HepG2 (cell line): Measurements from ENCODE around the gene DYNC2I2. TPM values are rescaled to one million over a fixed set of nuclear protein-coding genes. Genes with fewer than 3 reads are reported as not detected.

Experiments used
- MTF1 ChIP-seq: sonication (generic); formaldehyde crosslinking; IDR thresholded peaks from 2 replicates; pipeline ENCODE4 v1.5.0; 2020; ENCODE audit warnings: missing genetic modification reagents
- SRSF4 ChIP-seq: fragments of 200-400 bp; formaldehyde crosslinking; IDR thresholded peaks from one replicate; pipeline ENCODE4 v1.6.1; 2018; ENCODE audit warnings: mild to moderate bottlenecking, low read depth, low read length, moderate library complexity; ENCODE audit not compliant: poor library complexity, severe bottlenecking
- ZBTB3 ChIP-seq: sonication (generic); formaldehyde crosslinking; IDR thresholded peaks from 2 replicates; pipeline ENCODE4 v1.4.0; 2020; ENCODE audit warnings: low read depth, mild to moderate bottlenecking, moderate library complexity, missing genetic modification reagents, borderline replicate concordance
- ZKSCAN8 ChIP-seq: IDR thresholded peaks from 2 replicates; pipeline ENCODE4 v1.6.1; 2016; ENCODE audit warnings: borderline replicate concordance, missing genetic modification reagents, missing compliant biosample characterization
- ZNF282 ChIP-seq: fragments of 450-650 bp; IDR thresholded peaks from 2 replicates; pipeline ENCODE4 v1.6.1; 2018; ENCODE audit not compliant: partially characterized antibody
- ZNF317 ChIP-seq: sonication (generic); formaldehyde crosslinking; IDR thresholded peaks from 2 replicates; pipeline ENCODE4 v1.5.0; 2020; ENCODE audit warnings: mild to moderate bottlenecking, missing genetic modification reagents
- ZNF792 ChIP-seq: IDR thresholded peaks from 2 replicates; pipeline ENCODE4 v1.6.1; 2016
- polyA plus RNA-seq, 8 experiments: library from polyadenylated mRNA; depleted of rRNA in 3 of 8; stranded (reverse) in 7 of 8; unstranded in 1 of 8; fragments of >200 nt; fragmentation: Illumina TruSeq in 4 of 8; extraction: Trizol in 4 of 8; gene quantifications; 2 replicates each; pipeline versions ENCODE4 v1.2.1 to v1.2.3, GENCODE V29; 2011 to 2016; ENCODE audit warnings: low read depth in 4 of 8, missing spikeins in 1 of 8, mixed read lengths in 1 of 8; ENCODE audit not compliant: insufficient read depth in 1 of 8
- total RNA-seq, 5 experiments: library from RNA; depleted of rRNA; stranded (reverse); fragments of >200 nt; fragmentation: Illumina TruSeq; extraction: Trizol; gene quantifications; 2 replicates each; pipeline ENCODE4 v1.2.3, GENCODE V29; 2016; ENCODE audit warnings: low read depth in 1 of 5
- TF ChIP-seq, protein P1 (sequence below): sonication (generic); formaldehyde crosslinking; IDR thresholded peaks from 2 replicates; pipeline ENCODE4 v1.4.0; 2020; ENCODE audit warnings: mild to moderate bottlenecking, low read depth, missing genetic modification reagents
- TF ChIP-seq, protein P2 (sequence below): sonication (generic); formaldehyde crosslinking; IDR thresholded peaks from 2 replicates; pipeline ENCODE4 v1.4.0; 2020; ENCODE audit warnings: mild to moderate bottlenecking, missing genetic modification reagents
- TF ChIP-seq, protein P3 (sequence below): sonication (generic); formaldehyde crosslinking; IDR thresholded peaks from 2 replicates; pipeline ENCODE4 v1.5.1; 2020; ENCODE audit warnings: missing genetic modification reagents, mild to moderate bottlenecking, borderline replicate concordance
- TF ChIP-seq, protein P4 (sequence below): conservative IDR thresholded peaks from 2 replicates; pipeline ENCODE4 v1.6.1; 2018; ENCODE audit warnings: missing genetic modification reagents
- TF ChIP-seq, protein P5 (sequence below): sonication (generic); formaldehyde crosslinking; IDR thresholded peaks from 2 replicates; pipeline ENCODE4 v1.4.0; 2020; ENCODE audit warnings: missing genetic modification reagents, mild to moderate bottlenecking, borderline replicate concordance

The DYNC2I2 gene
- total and polyA plus RNA-seq, 2 of the 13 experiments (the other 11 are each of a cell fraction or from before 2014, with no cell fraction given): 13.7 to 40.2 TPM

DNA sequence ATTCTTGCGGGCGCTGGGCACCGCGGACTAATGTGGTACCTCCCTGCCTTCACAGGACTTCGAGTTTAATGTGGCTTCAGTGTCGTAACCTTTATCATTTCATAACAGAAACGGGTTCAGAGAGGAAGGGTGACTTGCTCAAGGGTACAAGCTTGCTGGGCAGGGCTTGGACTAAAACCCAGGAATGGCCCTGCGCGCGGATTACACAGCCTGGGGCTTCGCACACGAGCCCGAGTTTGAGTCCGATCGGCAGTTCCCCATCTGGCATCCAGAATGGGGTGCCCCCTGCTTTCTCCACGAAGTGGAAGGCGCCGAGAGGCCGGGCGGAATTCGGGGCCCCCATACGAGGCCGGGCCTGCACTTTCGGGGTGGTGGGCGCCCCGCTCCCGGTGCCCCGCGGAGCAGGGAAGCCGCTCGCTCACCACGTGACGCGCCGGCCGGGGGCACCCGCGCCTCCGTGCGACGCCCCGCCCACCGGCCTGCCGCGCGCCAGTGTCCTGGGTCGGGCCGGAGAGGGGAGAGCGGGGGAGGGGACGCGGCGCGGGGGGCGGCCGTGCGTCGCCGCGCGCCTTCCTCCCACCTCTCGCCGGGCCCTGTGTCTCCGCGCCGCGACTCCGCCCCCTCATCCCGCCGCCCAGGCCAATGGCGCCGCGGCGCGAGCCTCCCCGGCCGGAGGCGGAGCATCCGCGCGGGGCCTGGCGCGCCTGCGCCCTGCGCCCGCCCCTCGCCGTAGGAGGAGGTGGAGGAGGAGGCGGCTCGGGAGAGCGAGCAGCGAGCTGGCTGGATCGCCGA is 32.0 kb upstream of the DYNC2I2 start, which contains the start of gene SET (continued):
- TF ChIP-seq, protein P1, sequence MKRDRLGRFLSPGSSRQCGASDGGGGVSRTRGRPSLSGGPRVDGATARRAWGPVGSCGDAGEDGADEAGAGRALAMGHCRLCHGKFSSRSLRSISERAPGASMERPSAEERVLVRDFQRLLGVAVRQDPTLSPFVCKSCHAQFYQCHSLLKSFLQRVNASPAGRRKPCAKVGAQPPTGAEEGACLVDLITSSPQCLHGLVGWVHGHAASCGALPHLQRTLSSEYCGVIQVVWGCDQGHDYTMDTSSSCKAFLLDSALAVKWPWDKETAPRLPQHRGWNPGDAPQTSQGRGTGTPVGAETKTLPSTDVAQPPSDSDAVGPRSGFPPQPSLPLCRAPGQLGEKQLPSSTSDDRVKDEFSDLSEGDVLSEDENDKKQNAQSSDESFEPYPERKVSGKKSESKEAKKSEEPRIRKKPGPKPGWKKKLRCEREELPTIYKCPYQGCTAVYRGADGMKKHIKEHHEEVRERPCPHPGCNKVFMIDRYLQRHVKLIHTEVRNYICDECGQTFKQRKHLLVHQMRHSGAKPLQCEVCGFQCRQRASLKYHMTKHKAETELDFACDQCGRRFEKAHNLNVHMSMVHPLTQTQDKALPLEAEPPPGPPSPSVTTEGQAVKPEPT (CRISPR knock-in tag): peak; percentile 83; the same call in 1 of the 2 replicates
- TF ChIP-seq MTF1 (no peak), SRSF4 (no peak), ZNF792 (CRISPR knock-in tag) (no peak), ZKSCAN8 (CRISPR knock-in tag) (no peak), ZNF317 (CRISPR knock-in tag) (no peak), ZBTB3 (CRISPR knock-in tag) (no peak), ZNF282 (no peak)
- TF ChIP-seq, protein P2, sequence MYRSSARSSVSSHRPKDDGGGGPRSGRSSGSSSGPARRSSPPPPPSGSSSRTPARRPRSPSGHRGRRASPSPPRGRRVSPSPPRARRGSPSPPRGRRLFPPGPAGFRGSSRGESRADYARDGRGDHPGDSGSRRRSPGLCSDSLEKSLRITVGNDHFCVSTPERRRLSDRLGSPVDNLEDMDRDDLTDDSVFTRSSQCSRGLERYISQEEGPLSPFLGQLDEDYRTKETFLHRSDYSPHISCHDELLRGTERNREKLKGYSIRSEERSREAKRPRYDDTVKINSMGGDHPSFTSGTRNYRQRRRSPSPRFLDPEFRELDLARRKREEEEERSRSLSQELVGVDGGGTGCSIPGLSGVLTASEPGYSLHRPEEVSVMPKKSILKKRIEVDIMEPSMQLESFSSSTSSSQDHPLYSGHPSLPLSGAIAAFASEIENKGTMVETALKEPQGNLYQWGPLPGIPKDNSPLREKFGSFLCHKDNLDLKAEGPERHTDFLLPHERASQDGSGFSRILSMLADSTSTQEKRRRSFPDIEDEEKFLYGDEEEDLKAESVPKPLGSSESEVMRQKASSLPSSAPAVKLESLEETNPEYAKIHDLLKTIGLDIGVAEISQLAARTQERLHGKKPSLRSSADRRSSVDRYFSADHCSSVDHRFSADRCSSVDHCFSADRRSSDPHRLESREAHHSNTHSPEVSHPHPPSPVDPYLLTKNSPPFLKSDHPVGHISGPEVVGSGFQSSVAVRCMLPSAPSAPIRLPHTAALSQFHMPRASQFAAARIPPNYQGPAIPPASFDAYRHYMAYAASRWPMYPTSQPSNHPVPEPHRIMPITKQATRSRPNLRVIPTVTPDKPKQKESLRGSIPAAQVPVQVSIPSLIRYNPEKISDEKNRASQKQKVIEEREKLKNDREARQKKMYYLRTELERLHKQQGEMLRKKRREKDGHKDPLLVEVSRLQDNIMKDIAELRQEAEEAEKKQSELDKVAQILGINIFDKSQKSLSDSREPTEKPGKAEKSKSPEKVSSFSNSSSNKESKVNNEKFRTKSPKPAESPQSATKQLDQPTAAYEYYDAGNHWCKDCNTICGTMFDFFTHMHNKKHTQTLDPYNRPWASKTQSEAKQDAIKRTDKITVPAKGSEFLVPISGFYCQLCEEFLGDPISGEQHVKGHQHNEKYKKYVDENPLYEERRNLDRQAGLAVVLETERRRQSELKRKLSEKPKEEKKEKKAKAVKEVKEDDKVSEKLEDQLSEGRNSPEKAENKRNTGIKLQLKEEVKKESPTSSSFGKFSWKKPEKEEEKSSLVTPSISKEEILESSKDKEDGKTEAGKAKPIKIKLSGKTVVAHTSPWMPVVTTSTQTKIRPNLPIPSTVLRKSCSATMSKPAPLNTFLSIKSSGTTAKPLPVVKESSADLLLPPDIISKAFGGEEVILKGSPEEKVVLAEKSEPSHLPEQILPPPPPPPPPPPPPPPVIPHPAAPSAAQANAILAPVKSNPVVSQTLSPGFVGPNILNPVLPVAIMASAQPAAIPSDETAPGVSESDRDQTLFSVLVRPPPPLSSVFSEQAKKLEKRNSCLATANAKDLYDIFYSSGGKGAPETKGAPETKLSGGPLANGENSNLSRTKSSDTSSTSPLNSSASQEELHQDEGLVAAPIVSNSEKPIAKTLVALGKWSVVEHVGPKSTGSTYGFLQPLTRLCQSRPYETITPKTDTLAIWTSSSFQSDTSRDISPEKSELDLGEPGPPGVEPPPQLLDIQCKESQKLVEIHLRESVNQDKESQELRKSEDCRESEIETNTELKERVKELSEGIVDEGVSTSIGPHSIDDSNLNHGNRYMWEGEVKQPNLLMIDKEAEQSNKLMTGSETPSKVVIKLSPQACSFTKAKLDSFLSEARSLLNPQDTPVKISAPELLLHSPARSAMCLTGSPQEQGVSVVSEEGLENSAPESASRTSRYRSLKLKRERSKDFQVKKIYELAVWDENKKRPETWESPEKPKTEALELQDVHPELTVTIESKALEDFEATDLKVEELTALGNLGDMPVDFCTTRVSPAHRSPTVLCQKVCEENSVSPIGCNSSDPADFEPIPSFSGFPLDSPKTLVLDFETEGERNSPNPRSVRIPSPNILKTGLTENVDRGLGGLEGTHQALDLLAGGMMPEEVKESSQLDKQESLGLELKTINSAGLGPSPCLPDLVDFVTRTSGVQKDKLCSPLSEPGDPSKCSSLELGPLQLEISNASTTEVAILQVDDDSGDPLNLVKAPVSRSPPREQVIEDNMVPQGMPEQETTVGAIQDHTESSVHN (CRISPR knock-in tag): peak; percentile 31; the same call in 1 of the 2 replicates
- TF ChIP-seq, protein P3, sequence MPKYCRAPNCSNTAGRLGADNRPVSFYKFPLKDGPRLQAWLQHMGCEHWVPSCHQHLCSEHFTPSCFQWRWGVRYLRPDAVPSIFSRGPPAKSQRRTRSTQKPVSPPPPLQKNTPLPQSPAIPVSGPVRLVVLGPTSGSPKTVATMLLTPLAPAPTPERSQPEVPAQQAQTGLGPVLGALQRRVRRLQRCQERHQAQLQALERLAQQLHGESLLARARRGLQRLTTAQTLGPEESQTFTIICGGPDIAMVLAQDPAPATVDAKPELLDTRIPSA (CRISPR knock-in tag): 0 out of 2 replicates have a peak, but pooled peaks have one; percentile 55
- TF ChIP-seq, protein P4, sequence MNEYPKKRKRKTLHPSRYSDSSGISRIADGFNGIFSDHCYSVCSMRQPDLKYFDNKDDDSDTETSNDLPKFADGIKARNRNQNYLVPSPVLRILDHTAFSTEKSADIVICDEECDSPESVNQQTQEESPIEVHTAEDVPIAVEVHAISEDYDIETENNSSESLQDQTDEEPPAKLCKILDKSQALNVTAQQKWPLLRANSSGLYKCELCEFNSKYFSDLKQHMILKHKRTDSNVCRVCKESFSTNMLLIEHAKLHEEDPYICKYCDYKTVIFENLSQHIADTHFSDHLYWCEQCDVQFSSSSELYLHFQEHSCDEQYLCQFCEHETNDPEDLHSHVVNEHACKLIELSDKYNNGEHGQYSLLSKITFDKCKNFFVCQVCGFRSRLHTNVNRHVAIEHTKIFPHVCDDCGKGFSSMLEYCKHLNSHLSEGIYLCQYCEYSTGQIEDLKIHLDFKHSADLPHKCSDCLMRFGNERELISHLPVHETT (CRISPR knock-in tag): 0 out of 2 replicates have a peak, but pooled peaks have one; percentile 17
- TF ChIP-seq, protein P5, sequence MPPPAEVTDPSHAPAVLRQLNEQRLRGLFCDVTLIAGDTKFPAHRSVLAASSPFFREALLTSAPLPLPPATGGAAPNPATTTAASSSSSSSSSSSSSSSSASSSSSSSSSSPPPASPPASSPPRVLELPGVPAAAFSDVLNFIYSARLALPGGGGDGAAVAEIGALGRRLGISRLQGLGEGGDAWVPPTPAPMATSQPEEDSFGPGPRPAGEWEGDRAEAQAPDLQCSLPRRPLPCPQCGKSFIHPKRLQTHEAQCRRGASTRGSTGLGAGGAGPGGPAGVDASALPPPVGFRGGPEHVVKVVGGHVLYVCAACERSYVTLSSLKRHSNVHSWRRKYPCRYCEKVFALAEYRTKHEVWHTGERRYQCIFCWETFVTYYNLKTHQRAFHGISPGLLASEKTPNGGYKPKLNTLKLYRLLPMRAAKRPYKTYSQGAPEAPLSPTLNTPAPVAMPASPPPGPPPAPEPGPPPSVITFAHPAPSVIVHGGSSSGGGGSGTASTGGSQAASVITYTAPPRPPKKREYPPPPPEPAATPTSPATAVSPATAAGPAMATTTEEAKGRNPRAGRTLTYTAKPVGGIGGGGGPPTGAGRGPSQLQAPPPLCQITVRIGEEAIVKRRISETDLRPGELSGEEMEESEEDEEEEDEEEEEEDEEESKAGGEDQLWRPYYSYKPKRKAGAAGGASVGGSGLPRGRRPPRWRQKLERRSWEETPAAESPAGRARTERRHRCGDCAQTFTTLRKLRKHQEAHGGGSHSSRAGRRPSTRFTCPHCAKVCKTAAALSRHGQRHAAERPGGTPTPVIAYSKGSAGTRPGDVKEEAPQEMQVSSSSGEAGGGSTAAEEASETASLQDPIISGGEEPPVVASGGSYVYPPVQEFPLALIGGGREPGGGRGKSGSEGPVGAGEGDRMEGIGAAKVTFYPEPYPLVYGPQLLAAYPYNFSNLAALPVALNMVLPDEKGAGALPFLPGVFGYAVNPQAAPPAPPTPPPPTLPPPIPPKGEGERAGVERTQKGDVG (CRISPR knock-in tag): peak; percentile 80; the same call in 1 of the 2 replicates
